GM12878 (cell line): ENCODE measurements around the gene GGT5. TPM values are rescaled to one million over a fixed set of nuclear protein-coding genes. Genes with fewer than 3 reads are reported as not detected.
A peak's percentile ranks its signal among the peaks of the same experiment; 100 is the strongest.

Source experiments
- BCL11A ChIP-seq: IDR thresholded peaks from 2 replicates; pipeline ENCODE4 v1.6.1; 2011; ENCODE audit warnings: low read depth, low read length
- BHLHE40 ChIP-seq, 2 experiments: fragments of 450-650 bp in 1 of 2; IDR thresholded peaks; 2 replicates each; pipeline ENCODE4 v1.6.1; 2011 to 2017; ENCODE audit warnings: low read depth in 2 of 2, borderline replicate concordance in 1 of 2, improper control_type of control experiment in 1 of 2, low read length in 1 of 2, mild to moderate bottlenecking in 1 of 2
- DPF2 ChIP-seq: fragments of 450-650 bp; IDR thresholded peaks from 2 replicates; pipeline ENCODE4 v1.6.1; 2017; ENCODE audit warnings: mild to moderate bottlenecking
- EGR1 ChIP-seq, 2 experiments: IDR thresholded peaks; 1 replicate in 1 of 2; 2 replicates in 1 of 2; pipeline ENCODE4 v1.6.1; 2011 to 2012; ENCODE audit warnings: low read depth in 2 of 2, low read length in 2 of 2, borderline replicate concordance in 1 of 2, mild to moderate bottlenecking in 1 of 2, moderate library complexity in 1 of 2
- FOS ChIP-seq: IDR thresholded peaks from 3 replicates; pipeline ENCODE4 v1.6.1; 2011; ENCODE audit warnings: borderline replicate concordance; ENCODE audit not compliant: insufficient read length; ENCODE audit errors: extremely low read depth
- JUND ChIP-seq: IDR thresholded peaks from 2 replicates; pipeline ENCODE4 v1.6.1; 2012; ENCODE audit warnings: low read depth, mild to moderate bottlenecking, low read length, improper control_type of control experiment, moderate library complexity
- MXI1 ChIP-seq: fragments of 150-350 bp; IDR thresholded peaks from 2 replicates; pipeline ENCODE4 v1.6.1; 2011; ENCODE audit warnings: low read depth, mild to moderate bottlenecking, inconsistent platforms, low read length, improper control_type of control experiment
- NBN ChIP-seq: fragments of 450-650 bp; IDR thresholded peaks from 2 replicates; pipeline ENCODE4 v1.6.1; 2016
- NKRF ChIP-seq: fragments of 450-650 bp; conservative IDR thresholded peaks from 2 replicates; pipeline ENCODE4 v1.6.1; 2017; ENCODE audit warnings: mild to moderate bottlenecking, moderate library complexity
- POLR2AphosphoS2 ChIP-seq: IDR thresholded peaks from 2 replicates; pipeline ENCODE4 v1.6.1; 2011; ENCODE audit warnings: low read depth, mild to moderate bottlenecking, low read length, improper control_type of control experiment, moderate library complexity
- POLR2AphosphoS5 ChIP-seq: IDR thresholded peaks from 2 replicates; pipeline ENCODE4 v1.6.1; 2011; ENCODE audit warnings: mild to moderate bottlenecking, low read length, inconsistent platforms
- POU2F2 ChIP-seq: IDR thresholded peaks from 3 replicates; pipeline ENCODE4 v1.6.1; 2011; ENCODE audit warnings: low read depth, mild to moderate bottlenecking, low read length, borderline replicate concordance
- RELA ChIP-seq: fragments of 450-650 bp; IDR thresholded peaks from 2 replicates; pipeline ENCODE4 v1.8.0; 2014; ENCODE audit warnings: borderline replicate concordance; ENCODE audit not compliant: partially characterized antibody
- RUNX3 ChIP-seq: IDR thresholded peaks from 2 replicates; pipeline ENCODE4 v1.6.1; 2012; ENCODE audit warnings: low read length, inconsistent platforms
- SIN3A ChIP-seq: IDR thresholded peaks from 2 replicates; pipeline ENCODE4 v1.6.1; 2012; ENCODE audit warnings: low read depth, low read length, improper control_type of control experiment
- SMAD5 ChIP-seq: IDR thresholded peaks from 2 replicates; pipeline ENCODE4 v1.6.1; 2016; ENCODE audit warnings: antibody characterized with exemption, low read depth
- STAT1 ChIP-seq: fragments of 450-650 bp; conservative IDR thresholded peaks from 2 replicates; pipeline ENCODE4 v1.6.1; 2014; ENCODE audit warnings: antibody characterized with exemption, mild to moderate bottlenecking
- TAF1 ChIP-seq: IDR thresholded peaks from 2 replicates; pipeline ENCODE4 v1.6.1; 2011; ENCODE audit warnings: mild to moderate bottlenecking, low read depth, low read length, borderline replicate concordance
- TBL1XR1 ChIP-seq: IDR thresholded peaks from 2 replicates; pipeline ENCODE4 v1.6.1; 2012; ENCODE audit warnings: low read depth, low read length, improper control_type of control experiment
- YY1 ChIP-seq: IDR thresholded peaks from 2 replicates; pipeline ENCODE4 v1.6.1; 2011; ENCODE audit warnings: low read depth, mild to moderate bottlenecking, low read length
- ZNF207 ChIP-seq: fragments of 450-650 bp; IDR thresholded peaks from 2 replicates; pipeline ENCODE4 v1.6.1; 2014; ENCODE audit warnings: antibody characterized with exemption, mild to moderate bottlenecking, borderline replicate concordance
- ZNF217 ChIP-seq: fragments of 450-650 bp; IDR thresholded peaks from 2 replicates; pipeline ENCODE4 v1.6.1; 2017; ENCODE audit warnings: antibody characterized with exemption, mild to moderate bottlenecking
- ZNF622 ChIP-seq: fragments of 450-650 bp; IDR thresholded peaks from 2 replicates; pipeline ENCODE4 v1.6.1; 2017; ENCODE audit warnings: mild to moderate bottlenecking, inconsistent platforms
- polyA plus RNA-seq, 11 experiments: library from polyadenylated mRNA; depleted of rRNA in 4 of 11; unstranded in 6 of 11; stranded (reverse) in 5 of 11; fragments of >200 nt; fragmentation: Nextera tagmentation in 4 of 11; fragmentation: Illumina TruSeq in 1 of 11; extraction: Ambion mirVana in 4 of 11; extraction: Trizol in 1 of 11; gene quantifications; 1 replicate in 1 of 11; 2 replicates in 10 of 11; pipeline versions ENCODE4 v1.2.1 to v1.2.3, GENCODE V29; 2011 to 2016; ENCODE audit warnings: inconsistent platforms in 2 of 11, missing spikeins in 2 of 11, low read depth in 1 of 11
- total RNA-seq, 4 experiments: library from RNA; depleted of rRNA in 3 of 4; stranded (reverse); fragments of >200 nt in 3 of 4; fragmentation: Illumina TruSeq in 1 of 4; extraction: Trizol in 1 of 4; gene quantifications; 2 replicates each; pipeline versions ENCODE4 v1.2.1 to v1.2.3, GENCODE V29; 2013 to 2021
- TF ChIP-seq, protein P1 (sequence below): fragments of 450-650 bp; IDR thresholded peaks from 2 replicates; pipeline ENCODE4 v1.6.1; 2017; ENCODE audit warnings: mild to moderate bottlenecking, moderate library complexity

The GGT5 gene
- total and polyA plus RNA-seq, 10 of the 15 experiments (the other 5 are each of a cell fraction or from before 2014, with no cell fraction given) = 0.34 TPM; not detected in 9

- TF ChIP-seq RELA (peak; percentile 17), STAT1 (0 out of 2 replicates have a peak, but pooled peaks have one; percentile 33), NKRF (peak; percentile 62), NBN (no peak), BHLHE40 (IDR thresholded peaks at IDR 0.05; ENCODE audit: borderline replicate concordance in 1 of 2, low read depth in 2 of 2, low read length in 1 of 2) (peak in 1 of 2 experiments; percentile 48; a peak in 1 of 4 replicates), EGR1 (IDR thresholded peaks at IDR 0.05; ENCODE audit: borderline replicate concordance in 1 of 2, low read depth in 2 of 2, low read length in 2 of 2) (no peak), POU2F2 (peak; percentile 70; the same call in 1 of the 3 replicates), ZNF217 (peak; percentile 53; the same call in 1 of the 2 replicates), JUND (0 out of 2 replicates have a peak, but pooled peaks have one; percentile 33), POLR2AphosphoS2 (peak; percentile 84; the same call in 1 of the 2 replicates), RUNX3 (peak; percentile 39), ZNF622 (no peak), MXI1 (peak; percentile 30; the same call in 1 of the 2 replicates), TBL1XR1 (no peak), YY1 (peak; percentile 30; the same call in 1 of the 2 replicates), TAF1 (0 out of 2 replicates have a peak, but pooled peaks have one; percentile 37), SIN3A (peak; percentile 55; the same call in 1 of the 2 replicates), POLR2AphosphoS5 (peak; percentile 94), ZNF207 (peak; percentile 85), DPF2 (peak; percentile 91), FOS (no peak), BCL11A (no peak), SMAD5 (peak; percentile 74)
- TF ChIP-seq, protein P1, sequence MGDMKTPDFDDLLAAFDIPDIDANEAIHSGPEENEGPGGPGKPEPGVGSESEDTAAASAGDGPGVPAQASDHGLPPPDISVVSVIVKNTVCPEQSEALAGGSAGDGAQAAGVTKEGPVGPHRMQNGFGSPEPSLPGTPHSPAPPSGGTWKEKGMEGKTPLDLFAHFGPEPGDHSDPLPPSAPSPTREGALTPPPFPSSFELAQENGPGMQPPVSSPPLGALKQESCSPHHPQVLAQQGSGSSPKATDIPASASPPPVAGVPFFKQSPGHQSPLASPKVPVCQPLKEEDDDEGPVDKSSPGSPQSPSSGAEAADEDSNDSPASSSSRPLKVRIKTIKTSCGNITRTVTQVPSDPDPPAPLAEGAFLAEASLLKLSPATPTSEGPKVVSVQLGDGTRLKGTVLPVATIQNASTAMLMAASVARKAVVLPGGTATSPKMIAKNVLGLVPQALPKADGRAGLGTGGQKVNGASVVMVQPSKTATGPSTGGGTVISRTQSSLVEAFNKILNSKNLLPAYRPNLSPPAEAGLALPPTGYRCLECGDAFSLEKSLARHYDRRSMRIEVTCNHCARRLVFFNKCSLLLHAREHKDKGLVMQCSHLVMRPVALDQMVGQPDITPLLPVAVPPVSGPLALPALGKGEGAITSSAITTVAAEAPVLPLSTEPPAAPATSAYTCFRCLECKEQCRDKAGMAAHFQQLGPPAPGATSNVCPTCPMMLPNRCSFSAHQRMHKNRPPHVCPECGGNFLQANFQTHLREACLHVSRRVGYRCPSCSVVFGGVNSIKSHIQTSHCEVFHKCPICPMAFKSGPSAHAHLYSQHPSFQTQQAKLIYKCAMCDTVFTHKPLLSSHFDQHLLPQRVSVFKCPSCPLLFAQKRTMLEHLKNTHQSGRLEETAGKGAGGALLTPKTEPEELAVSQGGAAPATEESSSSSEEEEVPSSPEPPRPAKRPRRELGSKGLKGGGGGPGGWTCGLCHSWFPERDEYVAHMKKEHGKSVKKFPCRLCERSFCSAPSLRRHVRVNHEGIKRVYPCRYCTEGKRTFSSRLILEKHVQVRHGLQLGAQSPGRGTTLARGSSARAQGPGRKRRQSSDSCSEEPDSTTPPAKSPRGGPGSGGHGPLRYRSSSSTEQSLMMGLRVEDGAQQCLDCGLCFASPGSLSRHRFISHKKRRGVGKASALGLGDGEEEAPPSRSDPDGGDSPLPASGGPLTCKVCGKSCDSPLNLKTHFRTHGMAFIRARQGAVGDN = peak; percentile 86
Observed at GRCh38 chr22:24270556-24271385, 25.9 kb upstream of the GGT5 start, which contains the start of gene SPECC1L (continued).
